Body of pancreas (tissue), 4 donors: ENCODE measurements around the gene FXYD7. TPM values are rescaled to one million over a fixed set of nuclear protein-coding genes. Genes with fewer than 3 reads are reported as not detected.

Source experiments
- ATAC-seq: fragments of 150-250 bp; one replicate; pipeline ENCODE4 v1.9.1; 2016
- DNase-seq, 4 donors: peaks; one replicate each; pipeline ENCODE4 v3.0.0-alpha.2; 2019
- H3K27ac ChIP-seq, 4 donors: fragments of 200-600 bp; sonication (generic); 1 replicate in 3 of 4; 2 replicates in 1 of 4; pipeline versions ENCODE4 v1.5.1 to v1.6.1; 2016 to 2019; ENCODE audit warnings: mild to moderate bottlenecking in 1 of 4, mixed read lengths in 1 of 4, moderate library complexity in 1 of 4
- H3K27me3 ChIP-seq, 2 donors: fragments of 200-600 bp; sonication (generic); one replicate each; pipeline ENCODE4 v1.6.0; 2016; ENCODE audit warnings: mild to moderate bottlenecking in 1 of 2
- H3K36me3 ChIP-seq, 2 donors: fragments of 200-600 bp; sonication (generic); replicated peaks in 1 of 2; 2 replicates each; pipeline ENCODE4 v1.5.1; 2016; ENCODE audit warnings: low read depth in 2 of 2; ENCODE audit not compliant: insufficient read depth in 1 of 2
- H3K4me1 ChIP-seq: fragments of 200-600 bp; sonication (generic); one replicate; pipeline ENCODE4 v1.6.0; 2016
- H3K4me3 ChIP-seq, 2 donors: fragments of 200-600 bp; sonication (generic); 1 replicate in 1 of 2; 2 replicates in 1 of 2; pipeline ENCODE4 v1.5.1; 2016 to 2019
- H3K9me3 ChIP-seq, 3 donors: fragments of 200-600 bp; sonication (generic); 1 replicate in 2 of 3; 2 replicates in 1 of 3; pipeline ENCODE4 v1.5.1; 2016
- CTCF ChIP-seq, 7 experiments: fragments of 450-650 bp in 4 of 7; fragments of 200-600 bp in 3 of 7; sonication (generic) in 3 of 7; IDR thresholded peaks; one replicate each; pipeline ENCODE4 v1.5.1; 2016 to 2019; ENCODE audit warnings: antibody characterized with exemption in 7 of 7
- POLR2A ChIP-seq, 3 donors: fragments of 450-650 bp; IDR thresholded peaks; one replicate each; pipeline ENCODE4 v1.6.1; 2016; ENCODE audit warnings: antibody characterized with exemption in 3 of 3, mild to moderate bottlenecking in 2 of 3
- WGBS, 2 donors: methylation state at CpG; one replicate each; pipeline ENCODE4 v1.1.5; 2017; 5-methylcytosine and 5-hydroxymethylcytosine counted together
- intact Hi-C: fragments of 100-400 bp; cut with DNase I; formaldehyde crosslinking; loops from one replicate; pipeline ENCODE4 v1.15.1; 2023
- total RNA-seq, 2 donors: library from RNA; depleted of rRNA; stranded (reverse); fragments of >200 nt; gene quantifications; one replicate each; pipeline ENCODE4 v1.1.0, GENCODE V29; 2016

Gene FXYD7
- total RNA-seq, 2 donors from 2014 or later = 0.52 to 1.3 TPM

GRCh38 chr19:35165200-35166058 lies 22.4 kb downstream of the FXYD7 start:
- H3K27ac ChIP-seq = no peak overlapping the region
- peaks cover 0 to 12% (median 0%) of the 10 kb centered on the region in 3 donors for H3K9me3 ChIP-seq
- H3K4me3 ChIP-seq = no peak overlapping the region
- 63 to 73% methylated on average over 5 of the region's 5 CpGs for WGBS, 2 donors
- no peaks in the 10 kb centered on the region for H3K27me3 ChIP-seq
- intact Hi-C loops = no loop called here
- ATAC-seq (no peak), DNase-seq (no peak)
- H3K36me3 ChIP-seq = no peaks in the 10 kb centered on the region
- H3K4me1 ChIP-seq = no peaks in the 10 kb centered on the region
- TF ChIP-seq POLR2A (IDR thresholded peaks at IDR 0.05) (no peak), CTCF (IDR thresholded peaks at IDR 0.05) (no peak)

- intact Hi-C loops = no loop called here
- Histone ChIP-seq H3K36me3 (no peaks in the 10 kb centered on the region), H3K4me1 (no peaks in the 10 kb centered on the region), H3K9me3 (peaks cover 0 to 12% (median 0%) of the 10 kb centered on the region in 3 donors), H3K27me3 (no peaks in the 10 kb centered on the region), H3K27ac (no peak overlapping the region), H3K4me3 (no peak overlapping the region)
- ATAC-seq (no peak), DNase-seq (no peak)
- WGBS, 2 donors = 87 to 91% methylated on average over 7 of the region's 7 CpGs
- TF ChIP-seq POLR2A (IDR thresholded peaks at IDR 0.05) (no peak), CTCF (IDR thresholded peaks at IDR 0.05) (no peak)
Measured at GRCh38 chr19:35166100-35167063, 23.3 kb downstream of the FXYD7 start.

GRCh38 chr19:35167251-35168119 lies 24.4 kb downstream of the FXYD7 start:
- TF ChIP-seq POLR2A (IDR thresholded peaks at IDR 0.05) (no peak), CTCF (IDR thresholded peaks at IDR 0.05) (no peak)
- DNase-seq = no peak
- no peaks in the 10 kb centered on the region for H3K36me3 ChIP-seq
- no peaks in the 10 kb centered on the region for H3K4me1 ChIP-seq
- intact Hi-C loops = no loop called here
- 79 to 84% methylated on average over 5 of the region's 5 CpGs for WGBS, 2 donors
- ATAC-seq = no peak
- H3K27me3 ChIP-seq = no peaks in the 10 kb centered on the region
- H3K4me3 ChIP-seq = no peak overlapping the region
- H3K27ac ChIP-seq = no peak overlapping the region
- H3K9me3 ChIP-seq = peaks cover 0 to 12% (median 0%) of the 10 kb centered on the region in 3 donors

- Histone ChIP-seq H3K36me3 (no peaks in the 10 kb centered on the region), H3K27me3 (no peaks in the 10 kb centered on the region), H3K4me1 (no peaks in the 10 kb centered on the region), H3K4me3 (no peak overlapping the region), H3K27ac (no peak overlapping the region), H3K9me3 (peaks cover 0 to 12% (median 0%) of the 10 kb centered on the region in 3 donors)
- no peak for ATAC-seq
- TF ChIP-seq CTCF (IDR thresholded peaks at IDR 0.05) = no peak
- TF ChIP-seq POLR2A (IDR thresholded peaks at IDR 0.05) = no peak
- WGBS, 2 donors = 63 to 66% methylated on average over 3 of the region's 3 CpGs
- intact Hi-C loops = no loop called here
- no peak for DNase-seq
Measured at GRCh38 chr19:35168196-35168595, 25.1 kb downstream of the FXYD7 start.
